GM19240 (cell line): ENCODE data around the gene GMDS.

Source experiments
- DNase-seq: peaks from one replicate; pipeline ENCODE4 v3.0.0; 2011; ENCODE audit warnings: low spot score; ENCODE audit not compliant: insufficient read length

The GMDS gene

DNA sequence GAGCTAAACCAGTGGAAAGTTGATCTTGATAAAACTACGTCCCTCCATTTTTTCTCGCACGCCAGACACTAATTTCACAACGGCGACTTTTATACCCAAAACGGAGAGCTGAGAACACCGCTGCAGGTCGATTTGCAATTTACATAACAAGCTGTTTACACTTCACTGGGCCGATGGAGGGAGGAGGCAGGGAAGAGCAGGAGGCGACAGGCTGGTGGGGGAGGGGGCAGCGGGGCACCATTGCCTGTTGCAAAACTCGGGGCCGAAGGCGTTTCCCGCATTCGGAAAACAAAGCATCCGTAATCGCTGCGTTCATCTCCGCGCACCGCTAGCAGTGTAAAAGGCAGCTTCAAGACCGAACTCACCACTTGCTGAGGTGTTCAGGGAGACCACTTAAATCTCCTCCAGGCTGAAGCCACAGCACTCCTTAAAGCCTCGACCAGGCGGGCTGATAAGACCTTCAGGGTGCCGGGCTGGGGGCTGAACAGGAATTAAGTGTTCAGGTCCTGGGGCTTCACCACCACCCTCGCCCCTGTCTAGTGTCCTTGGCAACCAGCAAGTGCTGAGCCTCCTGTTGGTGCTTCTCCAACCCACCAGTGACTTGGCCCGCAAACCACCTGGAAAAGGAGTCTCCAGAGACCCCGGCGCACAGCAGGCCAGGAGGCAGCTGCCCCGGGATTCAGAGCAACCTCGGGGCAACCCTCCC lies 637.7 kb downstream of the GMDS start:
- no peak for DNase-seq

DNA sequence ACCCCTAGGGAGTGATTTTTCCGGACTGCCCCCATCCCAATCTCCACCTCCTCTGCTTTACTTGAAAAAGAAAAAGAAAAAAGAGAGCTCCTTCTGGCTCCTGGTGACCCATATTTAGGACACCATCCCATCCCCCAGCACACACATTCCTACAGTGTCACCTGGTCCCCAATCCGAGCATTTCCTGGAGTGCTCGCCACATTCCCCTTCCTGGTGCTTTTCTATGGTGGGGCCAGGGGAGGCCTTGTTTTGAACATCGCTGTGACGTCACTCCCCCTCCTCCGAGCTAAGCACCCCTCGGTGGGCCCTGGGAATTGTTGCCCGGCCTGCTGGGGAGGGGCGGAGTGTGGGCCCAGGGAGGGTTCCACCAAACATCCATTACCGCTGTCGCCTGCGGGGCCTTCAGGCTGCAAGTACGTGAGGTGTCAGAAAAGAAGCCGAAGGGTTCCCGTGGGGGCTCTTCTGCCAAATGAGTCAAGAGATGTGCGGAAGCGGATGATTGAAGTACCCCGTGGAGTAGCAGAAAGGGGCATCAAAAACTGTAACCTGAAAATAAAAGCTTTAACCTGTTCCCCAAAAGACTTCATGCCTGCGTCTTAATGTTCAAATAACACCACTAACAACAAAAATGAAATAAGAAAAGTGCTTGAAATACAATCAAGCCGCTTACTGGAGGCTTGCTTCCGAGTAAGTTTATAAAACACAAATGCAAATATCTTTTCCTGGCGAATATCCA lies 638.5 kb downstream of the GMDS start:
- DNase-seq, result no peak

DNA sequence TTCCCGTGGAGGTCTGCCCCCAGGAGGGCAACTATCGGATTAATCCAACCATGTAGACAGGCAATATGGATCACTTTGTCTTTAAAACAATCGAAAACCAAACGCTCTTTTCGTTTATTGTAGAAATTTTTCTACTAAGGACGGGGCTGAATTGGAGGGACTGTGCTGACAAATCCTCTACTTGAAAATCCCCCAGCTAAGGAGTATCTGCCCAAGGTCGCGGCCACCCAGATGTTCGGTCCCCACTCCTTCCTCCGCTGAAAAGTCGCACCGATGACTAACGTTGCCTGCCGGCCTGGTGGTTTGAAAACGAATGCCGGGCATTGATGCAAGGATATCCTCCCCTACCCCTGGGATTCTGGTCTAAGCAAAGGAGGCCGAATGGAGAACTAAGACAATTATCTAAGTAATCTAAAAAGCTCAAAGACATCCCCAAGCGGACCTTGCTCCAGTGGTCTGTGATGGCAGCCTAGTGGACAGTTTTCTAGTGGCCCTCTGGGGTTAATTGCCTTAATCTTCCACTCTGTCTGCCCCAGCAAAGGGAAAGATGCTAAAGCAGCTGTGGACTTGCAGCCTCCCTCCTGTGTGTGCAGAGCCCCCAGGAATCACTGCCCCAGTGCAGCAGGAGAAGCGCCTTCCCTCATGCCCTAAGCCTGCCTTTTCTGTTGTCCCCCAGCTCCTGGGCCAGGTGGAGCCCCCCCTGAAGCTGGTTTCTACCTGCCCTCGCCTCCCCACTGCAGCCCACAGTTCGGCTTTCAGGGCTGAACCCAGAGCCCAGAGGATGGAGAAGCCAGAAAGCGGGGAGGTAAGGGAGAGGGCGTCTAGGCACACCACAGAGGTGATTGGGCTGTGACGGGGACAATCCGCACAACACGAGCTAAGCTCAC lies 639.3 kb downstream of the GMDS start:
- no peak for DNase-seq

DNA sequence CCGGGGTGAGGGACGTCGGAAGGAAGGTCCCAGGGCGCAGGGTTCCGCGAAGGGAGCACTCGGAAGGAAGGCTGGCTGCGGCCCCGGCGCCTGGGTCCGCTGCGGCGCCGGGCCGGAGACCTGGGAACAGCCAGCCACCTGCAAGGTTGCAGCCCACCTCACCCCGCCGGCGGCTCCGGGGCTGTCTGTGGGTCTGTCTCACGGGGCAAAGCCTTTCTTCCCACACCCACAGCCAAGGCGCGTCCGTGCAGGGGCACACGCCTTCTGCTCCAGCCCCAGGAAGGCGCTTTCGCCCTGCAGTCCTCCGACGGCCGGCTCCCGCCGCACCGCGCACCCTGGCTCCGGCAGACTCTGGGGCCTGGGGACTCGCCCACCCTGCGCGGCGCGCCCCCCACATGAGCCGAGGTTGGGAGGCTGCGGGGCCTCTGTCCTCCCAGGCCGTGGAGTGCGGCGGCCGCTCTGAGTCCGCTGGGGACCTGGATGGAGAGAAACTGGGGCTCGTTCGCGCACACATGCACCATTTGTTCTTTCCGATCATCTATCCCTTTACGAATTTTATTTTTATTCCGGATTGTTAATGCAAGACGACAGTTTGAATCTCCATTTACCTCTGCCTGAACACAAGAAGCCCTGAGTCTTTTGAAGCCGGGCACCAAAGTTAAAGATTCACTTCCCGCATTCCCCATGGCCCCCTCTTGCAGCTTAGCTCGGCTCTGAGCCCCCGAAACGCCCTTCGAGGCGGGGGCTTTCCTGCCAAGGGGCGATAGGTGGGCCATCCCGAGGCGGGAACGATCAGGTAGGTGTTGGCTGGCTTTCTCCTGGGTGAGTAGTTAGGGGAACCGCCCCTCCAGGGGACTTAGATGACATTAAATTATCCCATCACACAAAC lies 640.2 kb downstream of the GMDS start:
- no peak for DNase-seq

DNA sequence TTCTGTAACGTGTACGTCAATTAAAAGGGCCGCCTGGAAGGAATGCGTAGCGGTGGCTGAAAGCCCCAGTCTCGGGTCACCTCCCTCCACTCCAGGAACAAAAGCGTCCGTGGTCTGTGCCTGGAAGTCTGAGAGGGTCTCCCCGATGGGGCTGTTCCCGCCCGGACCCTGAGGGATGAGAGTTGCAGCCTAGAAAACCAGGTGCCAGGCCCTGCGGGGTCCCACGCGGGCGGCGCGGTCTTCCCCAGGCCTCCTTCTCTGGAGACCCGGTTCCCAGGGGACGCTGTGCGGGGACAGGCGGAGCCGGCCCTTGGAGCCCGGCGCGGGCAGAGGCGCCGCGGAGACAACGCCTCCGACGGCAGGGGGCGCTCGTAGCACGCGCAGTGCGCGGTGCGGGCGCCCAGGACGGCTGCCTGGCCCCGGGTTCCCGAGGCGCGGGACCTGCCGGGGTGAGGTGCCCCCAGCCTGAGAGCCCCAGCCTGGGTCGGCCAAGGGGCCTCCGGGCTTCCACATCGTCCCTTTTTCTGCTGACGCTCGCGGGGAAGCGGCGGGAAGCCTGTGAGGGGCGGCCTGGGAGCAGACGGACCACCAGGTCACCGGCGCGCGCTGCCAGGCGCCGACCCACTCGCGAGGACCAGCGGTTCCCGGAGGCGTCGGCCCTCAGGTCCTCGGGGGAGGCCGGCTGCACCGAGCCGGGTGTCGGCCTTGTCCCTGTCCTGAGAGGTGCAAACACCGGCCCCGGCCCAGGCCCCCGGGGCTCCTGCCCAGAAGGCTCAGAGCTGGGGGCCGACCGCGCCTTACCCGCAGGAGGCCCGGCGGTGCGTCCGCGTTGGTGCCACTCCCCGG lies 641.0 kb downstream of the GMDS start:
- DNase-seq, result no peak

DNA sequence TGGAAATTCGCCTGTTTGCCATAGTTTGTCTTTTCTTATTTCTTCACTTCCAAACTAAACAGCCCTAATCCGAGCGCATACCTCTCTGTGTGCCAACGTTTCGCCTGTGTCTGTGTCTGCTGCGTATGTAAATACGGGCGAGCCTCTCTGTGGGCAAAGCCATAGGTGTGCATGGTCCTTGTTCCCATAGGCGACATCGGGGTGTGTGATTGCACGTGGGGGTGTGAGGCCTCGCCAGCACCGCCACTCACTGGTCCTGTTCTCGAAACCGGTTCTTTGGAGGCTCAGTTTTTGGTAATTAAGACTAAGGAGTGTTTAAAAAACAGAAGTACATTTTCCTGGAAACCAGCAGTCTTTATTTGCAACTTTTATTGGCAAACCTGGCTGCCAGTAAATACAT lies 641.7 kb downstream of the GMDS start:
- no peak for DNase-seq

DNA sequence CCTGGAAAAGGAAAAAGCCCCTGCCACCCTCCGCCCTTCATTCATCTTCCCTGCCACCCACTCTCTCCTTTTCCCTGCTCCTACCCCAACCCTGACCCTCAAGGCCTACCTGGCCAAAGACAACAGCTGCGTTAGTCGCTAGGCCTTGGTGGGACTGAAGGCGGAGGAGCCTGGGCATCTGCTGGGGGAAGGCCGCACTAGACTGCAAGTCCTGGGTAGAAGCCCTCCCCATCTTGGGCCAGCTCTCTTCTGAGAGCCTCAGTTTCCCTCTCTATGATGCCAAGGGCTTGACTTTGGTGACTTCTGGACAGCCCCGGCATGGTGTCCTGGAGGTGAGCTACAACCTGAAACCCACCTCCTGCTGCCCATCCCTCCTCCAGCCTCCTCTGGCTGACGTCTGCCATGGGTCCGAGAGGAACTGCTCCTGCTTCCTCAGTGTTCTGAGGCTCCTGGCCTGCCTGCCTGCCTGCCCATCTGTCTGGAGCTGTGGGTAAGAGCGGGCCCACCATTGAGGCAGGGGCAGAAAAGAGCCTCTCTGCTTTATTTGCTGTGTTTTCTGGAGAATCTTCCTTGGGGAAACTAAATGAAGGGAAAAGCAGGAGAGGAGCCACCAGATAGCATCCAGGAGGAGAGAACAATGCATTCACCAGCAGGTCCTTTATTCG lies 643.2 kb downstream of the GMDS start:
- no peak for DNase-seq

DNA sequence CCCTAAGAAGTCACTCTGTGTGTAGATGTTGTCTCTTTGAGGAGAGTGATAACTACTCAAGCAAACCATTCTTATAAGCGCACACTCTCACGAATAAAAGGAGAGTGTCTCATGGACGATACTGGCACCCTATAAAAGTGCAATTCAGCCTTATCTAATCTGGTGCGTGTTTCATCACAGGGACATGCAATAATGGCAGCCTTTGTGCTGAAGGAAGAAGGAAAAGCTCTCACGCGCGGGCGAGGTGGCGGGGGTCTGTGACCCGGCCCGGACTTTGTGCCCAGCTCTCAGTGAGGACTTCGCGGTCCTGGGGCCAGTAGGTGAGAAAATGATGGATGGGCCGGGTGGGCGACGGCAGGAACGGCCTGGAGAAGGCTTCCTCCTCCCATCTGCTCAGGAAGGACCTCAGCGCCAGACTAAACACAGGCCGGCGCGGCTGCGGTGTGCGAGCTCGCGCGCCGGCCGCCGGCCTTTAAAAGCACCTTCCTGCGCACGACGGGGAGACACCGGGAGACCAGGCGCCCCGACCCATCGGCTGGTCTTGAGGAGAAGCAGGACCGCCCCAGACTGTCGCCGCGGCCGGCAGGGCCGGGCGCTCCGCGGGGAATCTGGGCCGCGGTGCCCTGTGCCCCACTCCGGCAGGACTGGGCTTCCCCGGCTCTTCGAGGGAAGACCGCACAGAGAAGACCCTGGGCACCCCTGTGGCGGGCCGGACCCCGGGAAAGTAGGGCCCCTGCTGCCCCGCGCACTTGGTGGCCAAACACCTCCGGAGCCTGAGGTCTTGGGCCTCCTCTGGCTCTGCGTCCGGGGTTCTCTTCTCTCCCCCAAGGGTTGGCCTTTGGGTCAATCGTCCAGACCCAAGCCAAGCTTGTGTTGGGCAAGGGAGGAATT lies 644.0 kb downstream of the GMDS start:
- DNase-seq, result no peak

DNA sequence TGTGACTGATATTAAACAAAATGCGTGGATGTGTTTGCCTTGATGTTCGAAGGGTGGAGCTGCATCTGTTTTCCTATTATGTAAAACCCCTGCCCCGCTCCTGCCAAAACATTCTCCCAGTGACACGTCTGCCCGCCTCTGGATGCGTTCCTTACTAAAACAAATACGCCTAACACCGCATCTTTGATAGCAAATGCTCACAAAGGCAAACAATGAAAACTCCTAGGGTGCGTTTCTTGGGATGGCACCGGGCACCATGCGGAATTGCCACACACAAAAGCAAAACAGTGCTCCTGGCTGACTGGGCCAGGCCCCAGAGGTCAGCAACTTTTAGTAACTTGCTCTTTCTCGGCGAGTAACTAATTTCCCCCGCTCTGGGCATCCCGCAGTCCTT lies 644.6 kb downstream of the GMDS start:
- no peak for DNase-seq

DNA sequence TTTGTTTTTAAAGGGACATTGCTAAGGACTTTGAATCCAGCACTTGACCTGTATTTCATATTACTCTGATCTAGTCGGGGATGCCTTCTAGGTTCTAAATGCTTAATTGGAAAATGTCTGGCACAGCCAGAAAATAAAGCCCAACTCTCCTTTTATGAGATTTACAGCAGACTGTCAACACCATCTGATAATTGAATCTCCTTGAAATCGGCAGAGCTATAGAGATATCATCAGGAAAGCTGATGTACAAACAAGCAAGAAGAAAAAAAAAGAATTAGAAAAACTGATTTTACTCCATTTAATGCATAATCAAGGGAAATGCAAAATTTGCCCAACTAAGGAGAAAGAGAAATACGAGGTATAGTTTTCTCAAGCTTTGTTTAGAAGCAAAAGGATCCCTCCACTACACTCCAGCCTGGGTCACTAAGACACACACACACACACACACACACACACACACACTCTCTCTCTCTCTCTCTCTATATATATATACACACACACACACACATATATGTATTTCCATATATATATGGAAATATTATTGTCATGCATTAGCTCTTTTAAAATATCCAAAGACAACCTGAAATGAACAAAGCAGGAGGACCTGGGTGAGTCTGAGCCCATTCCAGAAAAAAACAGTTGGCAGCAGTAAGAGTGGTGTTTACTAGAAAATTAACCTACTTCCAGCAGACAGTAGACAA lies 645.2 kb downstream of the GMDS start:
- DNase-seq, result no peak

DNA sequence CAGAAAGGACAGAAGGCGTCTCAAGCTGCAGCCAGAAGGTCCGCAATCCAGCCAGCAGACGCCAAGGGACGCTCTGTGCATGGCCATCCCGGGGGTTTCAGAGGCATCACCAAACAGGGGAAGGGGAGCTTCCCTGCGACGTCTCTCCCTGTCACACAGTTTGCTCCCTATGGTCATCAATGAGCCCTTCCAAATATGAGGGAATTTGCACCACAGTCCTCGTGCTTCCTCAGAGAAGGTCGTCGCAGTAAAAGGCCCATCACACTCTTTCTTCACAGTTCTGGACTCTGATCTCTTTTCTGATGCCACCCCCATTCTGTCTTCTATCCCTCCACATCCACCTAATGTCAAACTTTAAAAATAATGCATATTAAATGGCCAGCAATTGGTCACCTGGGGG lies 645.9 kb downstream of the GMDS start:
- no peak for DNase-seq

DNA sequence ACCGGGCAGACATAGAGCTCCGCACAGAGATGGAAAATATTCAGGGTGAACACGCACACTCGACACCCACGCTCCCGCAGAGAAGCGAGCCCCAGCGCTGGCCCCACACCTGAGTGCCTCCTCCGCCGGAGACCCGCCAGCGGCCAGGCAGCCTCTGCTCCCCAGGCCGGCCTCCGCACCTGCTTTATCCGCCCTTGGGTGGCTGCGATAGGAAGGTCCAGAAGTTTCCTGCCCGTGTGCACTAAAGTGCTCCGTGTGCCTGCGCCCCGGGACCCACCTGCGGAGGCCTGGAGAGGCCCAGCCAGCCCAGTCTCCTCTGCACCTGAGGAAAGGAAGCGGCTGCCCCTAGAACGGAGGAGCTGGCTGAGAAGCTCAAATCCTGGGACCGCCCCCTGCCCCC lies 646.5 kb downstream of the GMDS start:
- DNase-seq, result no peak

DNA sequence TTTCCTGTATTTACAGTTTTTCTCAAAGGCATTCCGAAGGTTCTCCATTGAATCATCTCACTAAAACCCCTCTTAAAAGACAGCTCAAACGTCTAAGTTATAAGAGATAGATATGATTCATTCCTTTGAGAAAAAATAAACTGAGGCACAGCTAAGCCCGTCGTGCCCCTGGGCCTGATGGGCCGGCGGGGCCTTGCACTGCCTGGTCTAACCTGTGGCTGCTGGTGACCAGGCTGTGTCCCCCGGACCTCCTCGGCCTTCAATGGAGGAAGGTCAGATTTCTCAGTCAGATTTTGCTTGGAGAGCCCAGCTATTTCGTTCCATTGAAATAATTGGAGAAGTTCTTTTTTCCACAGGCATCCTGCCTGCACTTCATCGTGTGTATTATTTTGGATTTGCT lies 647.0 kb downstream of the GMDS start:
- no peak for DNase-seq

DNA sequence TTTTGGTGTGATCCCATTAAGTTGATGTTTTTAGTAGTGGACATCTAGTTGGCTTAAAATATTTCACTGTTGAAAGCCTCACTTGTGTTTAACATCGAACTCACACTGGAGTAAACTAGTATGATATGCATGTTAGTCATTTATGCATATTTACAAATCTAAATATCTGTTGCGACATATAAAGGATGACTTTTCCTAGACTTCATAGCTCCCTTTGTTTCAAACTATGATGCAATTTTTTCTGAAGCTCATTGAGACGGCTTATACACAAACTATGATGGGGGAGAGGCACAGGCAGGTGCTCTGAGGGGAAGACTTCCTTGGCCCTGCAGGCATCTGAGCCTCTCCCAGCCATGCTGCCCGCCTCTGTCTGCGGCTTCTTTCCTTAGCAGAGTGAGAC lies 647.5 kb downstream of the GMDS start:
- no peak for DNase-seq

DNA sequence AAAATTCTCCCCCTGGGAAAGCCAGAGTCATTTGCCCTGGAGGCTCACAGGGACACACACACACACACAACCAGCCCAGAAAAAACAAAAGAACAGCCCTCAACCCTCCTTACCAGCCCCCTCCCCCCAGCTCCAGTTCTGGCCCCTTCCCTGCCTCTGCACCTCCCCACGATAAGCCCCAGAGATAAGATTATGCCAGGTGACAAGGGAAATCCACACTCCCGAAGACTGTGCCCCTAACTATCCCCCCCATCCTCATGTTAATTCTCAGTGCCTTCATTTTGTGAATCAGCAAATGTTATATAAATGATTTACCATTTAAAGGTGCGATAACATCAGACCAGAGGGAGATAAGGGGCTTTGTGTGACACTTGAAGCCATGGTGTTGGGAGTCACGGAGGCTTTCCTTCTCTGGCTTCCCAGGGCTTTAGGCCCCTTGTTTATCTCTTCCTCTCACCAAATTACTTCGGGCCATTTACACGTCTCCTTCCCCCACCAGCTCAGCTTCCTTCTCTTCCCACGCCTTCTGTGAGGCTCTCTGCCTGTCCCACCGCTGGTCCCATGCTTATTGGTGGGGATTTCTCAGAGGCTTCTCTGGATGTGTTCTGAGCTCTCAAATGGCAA lies 648.2 kb downstream of the GMDS start:
- DNase-seq, result no peak

DNA sequence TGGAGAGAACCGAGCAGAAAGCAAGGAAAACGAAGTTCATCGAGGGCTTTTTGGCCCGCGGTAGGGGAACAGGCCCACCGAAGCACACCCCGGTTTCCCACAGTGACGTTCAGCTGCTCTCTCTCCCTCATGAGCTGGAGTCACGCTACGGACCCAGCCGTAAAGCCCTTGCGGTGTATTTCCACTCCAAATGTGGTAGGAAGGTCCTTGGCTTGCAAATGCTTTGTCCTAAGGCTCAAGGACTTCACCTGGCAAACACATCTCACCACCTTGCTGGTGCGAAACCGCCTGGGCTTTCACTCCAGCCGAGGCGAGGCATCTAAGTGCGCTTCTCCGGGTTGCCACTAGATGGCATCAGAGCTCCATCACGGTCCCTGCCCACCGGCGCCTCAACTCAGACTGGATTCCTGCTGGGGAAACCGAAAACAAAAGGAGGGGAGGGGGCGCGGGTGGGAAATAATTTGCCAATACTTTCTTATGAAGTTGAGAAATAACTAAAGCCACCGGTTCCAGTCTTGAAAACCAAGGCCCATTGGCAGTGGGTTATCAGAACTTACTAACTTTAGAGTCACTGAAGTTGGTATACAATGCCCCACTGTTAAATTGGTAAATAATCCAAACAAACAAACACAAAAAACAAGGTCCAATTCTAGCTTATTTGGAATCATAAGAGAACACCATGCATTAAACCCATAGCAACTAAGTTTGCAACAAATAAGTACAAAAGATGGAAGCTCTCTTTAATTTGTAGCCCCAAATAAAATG lies 649.1 kb downstream of the GMDS start:
- no peak for DNase-seq
